HG02623 (cell line): ENCODE results near the gene CMIP.

Experiments
- ATAC-seq: cut with Tn5 transposase; IDR thresholded peaks from one replicate; pipeline ENCODE4 v1.9.1; 2021; ENCODE audit warnings: moderate library complexity; ENCODE audit not compliant: unreplicated experiment

Gene CMIP

GRCh38 chr16:81461243-81461642 lies 16.6 kb downstream of the CMIP start:
- no peak for ATAC-seq

DNA sequence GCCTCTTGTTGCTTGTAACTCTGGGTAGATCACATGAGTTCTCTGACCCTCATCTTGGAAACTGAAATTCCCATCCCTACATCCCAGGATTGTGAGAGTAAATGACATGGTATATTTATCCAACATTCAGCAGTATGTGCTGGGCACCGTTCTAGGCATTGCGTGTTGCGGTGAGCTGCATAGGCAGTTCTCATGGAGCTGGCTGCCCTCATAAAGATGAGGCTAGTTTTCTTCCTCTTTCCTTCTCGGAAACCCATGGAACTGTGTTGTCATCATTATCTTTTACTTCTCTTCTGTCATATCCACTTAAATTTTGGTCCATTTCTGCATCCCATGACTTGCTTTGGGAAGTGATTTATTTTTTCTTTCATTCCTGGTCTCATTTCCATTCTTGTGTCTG lies 17.2 kb downstream of the CMIP start:
- ATAC-seq: no peak

DNA sequence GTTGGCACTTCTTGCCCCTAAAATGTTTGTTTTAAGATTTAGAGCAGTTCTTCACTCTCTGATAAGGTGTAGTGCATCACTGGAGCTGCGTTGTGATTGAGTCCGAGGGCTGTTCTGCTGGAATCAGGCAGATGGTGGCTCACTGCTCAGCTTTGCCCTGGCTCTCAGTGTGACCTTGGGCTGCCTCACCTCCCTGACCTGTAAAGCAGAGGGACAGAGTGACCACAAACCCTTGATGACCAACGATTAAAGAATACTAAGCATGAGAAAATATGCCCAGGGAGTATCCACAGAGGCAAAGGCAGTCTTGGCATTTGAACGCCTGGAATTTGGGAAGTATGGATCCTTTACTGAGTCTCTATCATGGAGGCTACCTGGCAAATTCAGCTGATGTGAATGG lies 18.1 kb downstream of the CMIP start:
- ATAC-seq: no peak

- ATAC-seq: no peak
These were observed 18.8 kb downstream of the CMIP start for GRCh38 chr16:81463296-81463890.

DNA sequence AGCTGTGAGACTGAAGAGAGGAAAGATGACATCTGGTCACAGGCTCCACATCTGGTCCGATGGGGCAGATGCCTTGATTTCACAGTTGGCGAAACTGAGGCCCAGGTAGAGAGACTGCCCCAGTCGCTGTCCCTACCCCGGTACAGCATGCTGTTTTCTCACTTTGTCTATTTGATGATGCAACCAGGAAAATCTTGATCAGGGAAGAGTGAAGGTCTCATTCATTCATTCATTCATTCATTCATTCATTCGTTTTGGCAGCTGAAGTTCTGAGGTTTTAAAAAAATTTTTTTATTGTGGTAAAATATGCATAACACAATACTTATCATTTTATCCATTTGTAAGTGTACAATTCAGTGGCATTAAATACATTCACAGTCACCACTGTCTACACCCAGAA lies 19.7 kb downstream of the CMIP start:
- no peak for ATAC-seq

DNA sequence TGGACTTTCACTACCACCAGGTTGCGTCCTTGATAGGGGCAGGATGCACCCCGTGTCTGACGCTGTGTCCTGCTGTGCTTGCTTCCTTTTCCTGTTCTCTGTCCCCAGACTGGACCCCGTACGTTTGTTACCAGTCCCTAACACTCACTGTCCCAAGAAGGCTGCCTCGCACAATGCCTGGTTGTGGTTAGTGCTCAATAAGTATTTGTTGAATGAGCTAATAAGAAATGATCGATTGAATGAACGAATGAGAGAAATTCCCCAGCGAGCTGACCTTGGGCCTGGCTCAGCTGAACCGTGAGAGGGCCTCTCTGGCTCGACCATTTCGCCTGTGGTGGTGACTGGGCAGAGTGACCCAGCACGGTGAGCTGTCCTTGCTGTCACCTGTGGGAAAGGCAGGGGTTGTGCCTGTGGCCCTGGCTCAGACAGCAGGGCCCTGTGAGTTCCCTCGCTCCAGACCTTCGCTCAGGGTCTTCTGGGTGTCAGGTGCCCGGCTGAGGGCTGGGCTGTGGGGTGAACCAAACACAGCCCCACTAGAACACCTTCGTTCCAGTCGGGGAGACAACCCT lies 20.9 kb downstream of the CMIP start:
- ATAC-seq: no peak

DNA sequence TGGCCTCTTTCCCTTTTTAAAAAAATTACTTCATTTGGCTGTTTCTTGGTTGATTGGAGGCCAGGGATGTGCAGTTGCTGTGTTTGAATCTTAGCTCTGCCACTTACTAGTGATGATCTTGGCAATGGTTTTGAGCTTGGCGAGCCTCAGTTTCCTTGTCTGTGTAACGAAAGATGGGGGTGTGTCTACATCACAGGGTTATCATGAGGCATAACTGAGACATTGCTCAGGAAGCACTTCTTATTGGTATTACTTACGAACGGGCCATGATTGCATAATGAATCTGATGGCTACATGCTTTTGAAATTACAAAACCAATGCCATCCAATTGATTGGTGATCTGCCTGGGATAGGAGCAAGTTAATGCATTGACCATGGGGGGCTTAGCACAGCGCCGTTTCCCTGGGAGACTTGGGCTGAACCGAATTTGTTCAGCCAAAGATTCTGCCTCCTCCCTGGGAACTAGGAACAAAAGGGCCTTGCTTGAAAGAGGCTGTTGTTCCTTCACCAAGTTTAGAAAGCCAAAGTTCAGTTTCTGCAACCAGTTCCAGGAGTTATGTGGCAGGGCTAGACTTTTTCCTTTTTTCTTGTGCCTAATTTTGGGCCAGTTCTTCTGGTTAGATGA lies 21.9 kb downstream of the CMIP start:
- ATAC-seq: no peak

- no peak for ATAC-seq
These were observed 22.5 kb downstream of the CMIP start for GRCh38 chr16:81467072-81467471.

DNA sequence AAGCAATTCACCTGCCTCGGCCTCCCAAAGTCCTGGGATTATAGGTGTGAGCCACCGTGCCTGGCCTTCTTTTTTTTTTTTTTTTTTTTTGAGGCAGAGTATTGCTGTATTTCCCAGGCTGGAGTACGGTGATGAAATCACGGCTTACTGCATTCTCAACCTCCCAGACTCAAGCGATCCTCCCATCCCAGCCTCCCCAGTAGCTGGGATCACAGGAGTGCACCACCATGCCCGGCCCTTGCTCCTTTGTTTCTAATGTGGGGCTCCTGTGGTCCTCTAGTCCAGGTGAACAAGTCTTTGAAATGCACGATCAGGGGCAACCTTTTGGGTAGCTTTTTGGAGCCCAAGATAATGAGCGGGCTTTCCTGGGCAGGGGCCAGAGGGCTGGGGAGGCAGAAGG lies 23.2 kb downstream of the CMIP start:
- ATAC-seq: no peak

DNA sequence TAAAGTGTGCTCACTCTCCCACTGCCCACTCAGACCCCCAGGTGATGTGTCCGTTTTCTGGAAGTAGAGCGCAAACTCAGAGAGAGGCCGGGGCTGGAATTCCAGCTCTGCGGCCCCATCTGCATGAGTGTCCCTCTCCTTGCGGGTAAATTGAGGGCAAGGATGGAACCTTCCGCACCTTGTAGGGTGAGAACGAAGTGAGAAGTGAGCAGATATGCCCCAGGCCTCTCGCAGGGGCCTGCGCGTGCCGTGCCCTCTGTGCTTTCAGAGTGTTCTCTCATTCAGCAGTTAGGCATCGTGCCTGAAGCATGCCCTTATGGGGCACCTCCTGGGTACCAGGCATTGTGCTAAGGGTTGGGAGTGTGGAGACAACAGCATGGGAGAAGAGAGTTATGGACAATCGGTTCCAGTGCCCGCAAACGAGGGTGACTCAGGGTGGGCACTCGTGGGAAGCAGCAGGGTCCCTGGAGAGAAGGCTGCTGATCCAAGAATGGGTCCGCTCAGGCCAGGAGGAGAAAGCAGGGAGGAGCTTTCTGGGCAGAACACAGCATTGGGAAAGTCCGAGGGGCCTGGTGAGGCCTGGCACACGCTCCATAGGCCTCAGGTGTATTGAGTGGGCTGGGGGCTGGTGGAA lies 23.8 kb downstream of the CMIP start:
- ATAC-seq: no peak

- no peak for ATAC-seq
These were observed 24.6 kb downstream of the CMIP start for GRCh38 chr16:81469183-81469677.

- ATAC-seq: peak; percentile 60
These were observed 25.3 kb downstream of the CMIP start for GRCh38 chr16:81469710-81470535.

GRCh38 chr16:81470796-81471636 lies 26.4 kb downstream of the CMIP start:
- no peak for ATAC-seq

GRCh38 chr16:81471882-81472281 lies 27.3 kb downstream of the CMIP start:
- no peak for ATAC-seq

DNA sequence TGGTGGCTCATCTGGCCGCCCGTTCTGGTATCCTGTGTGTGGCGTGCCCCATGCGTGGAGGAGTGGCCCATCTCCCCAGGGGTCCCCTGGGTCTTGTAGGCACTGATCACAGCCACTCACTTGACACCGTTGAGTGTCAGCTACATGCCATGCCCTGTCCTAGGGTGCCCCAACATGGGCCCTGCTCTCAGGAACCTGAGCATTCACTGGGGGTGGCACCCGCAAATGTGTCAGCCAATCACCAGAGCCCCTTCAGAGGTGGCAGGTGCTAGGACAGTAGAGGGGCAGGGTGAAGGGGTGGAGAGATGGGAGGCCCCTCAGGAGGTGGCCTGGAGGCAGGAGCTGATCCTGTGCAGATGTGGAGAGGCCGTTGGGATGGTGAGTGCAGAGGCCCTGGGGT lies 27.8 kb downstream of the CMIP start:
- ATAC-seq: no peak

DNA sequence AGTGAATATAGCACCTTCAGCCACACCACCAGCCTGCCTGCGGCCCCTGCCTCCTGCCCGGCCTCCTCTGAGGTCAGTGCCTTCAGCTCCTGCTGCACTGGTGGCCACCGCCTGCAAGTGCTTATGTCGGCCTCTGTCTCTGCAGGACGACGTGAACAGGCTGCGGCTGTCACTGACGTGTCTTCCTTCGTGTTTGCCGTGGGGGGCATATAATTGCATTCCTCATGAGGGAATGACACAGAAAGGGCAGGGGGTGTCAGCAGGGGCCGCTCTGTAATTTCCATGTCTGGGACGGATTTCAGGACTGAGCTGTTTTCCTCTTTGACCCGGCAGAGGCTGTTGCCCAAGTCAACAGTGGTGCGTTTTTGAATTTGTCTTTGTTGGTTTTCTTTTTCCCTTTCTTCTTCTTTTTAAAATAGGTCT lies 28.5 kb downstream of the CMIP start:
- ATAC-seq: no peak

- ATAC-seq: no peak
These were observed 28.9 kb downstream of the CMIP start for GRCh38 chr16:81473558-81473957.

- no peak for ATAC-seq
These were observed 29.7 kb downstream of the CMIP start for GRCh38 chr16:81473969-81474959.
